CD4-positive, alpha-beta T cell treated with Interleukin-6 at 100 ng/mL for 8 hours (primary cell): ENCODE data around the gene ABO.
"Not testable (repeated sequence)": the region's sequence is repeated elsewhere in the genome, so short reads cannot be mapped to it uniquely, and the experiment has no call there.

ENCODE experiments used
- DNase-seq: peaks from one replicate; pipeline ENCODE4 v3.0.0-alpha.2; 2020; ENCODE audit warnings: mixed read lengths, low spot score

The ABO gene

GRCh38 chr9:133275105-133276000 is at the start of gene ABO:
ABO (minus strand) TSS chr9:133275201.
- DNase-seq: no peak

GRCh38 chr9:133323991-133324703 is 49.1 kb upstream of the ABO start:
- DNase-seq: no peak

GRCh38 chr9:133323211-133323610 is 48.2 kb upstream of the ABO start:
- DNase-seq: no peak

DNA sequence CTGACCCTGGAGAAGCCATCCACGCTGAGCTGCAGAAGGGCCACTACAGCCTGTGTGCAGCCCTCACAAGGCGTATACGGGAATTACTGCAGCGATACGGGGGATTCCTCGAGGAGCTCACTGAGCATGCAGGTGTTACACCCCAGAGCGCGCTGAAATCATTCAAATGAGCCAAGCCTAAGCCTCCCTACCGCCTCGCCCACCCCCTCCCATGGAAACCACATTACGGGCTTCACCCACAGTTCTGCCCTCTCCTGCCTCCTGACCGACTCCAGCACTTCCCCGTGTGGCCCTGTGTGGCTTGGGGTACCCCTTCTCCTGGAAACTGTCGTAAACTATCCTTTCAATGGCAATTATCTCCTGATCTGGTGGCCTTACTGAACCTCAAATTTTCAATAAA is 47.7 kb upstream of the ABO start:
- DNase-seq: no peak

DNA sequence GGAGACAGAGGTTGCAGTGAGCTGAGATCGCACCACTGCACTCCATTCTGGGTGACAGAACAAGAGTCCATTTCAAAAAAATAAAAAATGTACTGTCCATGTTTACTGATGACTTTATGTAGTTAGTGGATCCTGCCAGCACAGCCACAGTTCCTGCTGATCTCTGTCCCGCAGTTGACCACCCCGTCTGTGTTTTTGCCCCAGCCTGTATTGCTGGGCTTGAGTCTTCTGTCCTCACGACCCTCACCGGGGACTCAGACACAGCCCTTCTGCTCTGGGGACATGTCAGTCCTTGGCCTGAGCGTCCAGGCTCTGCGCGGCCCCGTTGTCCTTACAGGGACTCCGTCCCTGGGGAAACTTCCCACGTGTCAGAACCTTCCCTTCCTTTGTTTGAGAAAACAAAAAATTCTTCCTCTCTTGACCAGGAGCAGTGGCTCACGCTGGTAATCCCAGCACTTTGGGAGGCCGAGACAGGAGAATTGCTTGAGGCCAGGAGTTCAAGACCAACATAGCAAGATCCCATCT is 46.5 kb upstream of the ABO start:
- no peak for DNase-seq

GRCh38 chr9:133320421-133320881 is 45.5 kb upstream of the ABO start:
- DNase-seq: no peak

- not testable (repeated sequence) for DNase-seq
Measured at GRCh38 chr9:133317551-133317950, 42.5 kb upstream of the ABO start.

- no peak for DNase-seq
Measured at GRCh38 chr9:133315997-133316396, 41.0 kb upstream of the ABO start.

GRCh38 chr9:133309608-133310007 is 34.6 kb upstream of the ABO start:
- no peak for DNase-seq

- DNase-seq: no peak
Measured at GRCh38 chr9:133307301-133307700, 32.3 kb upstream of the ABO start.

- no peak for DNase-seq
Measured at GRCh38 chr9:133306242-133307204, 31.5 kb upstream of the ABO start.

- no peak for DNase-seq
Measured at GRCh38 chr9:133305731-133306130, 30.7 kb upstream of the ABO start.

- DNase-seq: no peak
Measured at GRCh38 chr9:133304477-133305377, 29.7 kb upstream of the ABO start.

DNA sequence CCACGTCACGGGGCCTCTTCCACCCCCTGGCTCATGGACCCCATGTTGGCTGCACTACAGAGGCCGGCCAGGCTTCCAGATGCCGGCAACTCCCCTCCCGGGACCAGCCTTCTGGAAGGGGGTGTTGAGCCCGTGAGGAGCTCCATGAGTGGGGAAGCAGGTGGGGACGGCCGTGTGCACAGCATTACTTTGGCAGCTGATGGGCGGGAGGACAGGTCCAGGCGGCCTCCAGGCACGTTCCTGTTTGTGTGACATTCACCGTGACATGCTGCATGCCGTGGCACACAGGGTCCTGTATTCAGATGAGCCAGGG is 29.1 kb upstream of the ABO start:
- no peak for DNase-seq

DNA sequence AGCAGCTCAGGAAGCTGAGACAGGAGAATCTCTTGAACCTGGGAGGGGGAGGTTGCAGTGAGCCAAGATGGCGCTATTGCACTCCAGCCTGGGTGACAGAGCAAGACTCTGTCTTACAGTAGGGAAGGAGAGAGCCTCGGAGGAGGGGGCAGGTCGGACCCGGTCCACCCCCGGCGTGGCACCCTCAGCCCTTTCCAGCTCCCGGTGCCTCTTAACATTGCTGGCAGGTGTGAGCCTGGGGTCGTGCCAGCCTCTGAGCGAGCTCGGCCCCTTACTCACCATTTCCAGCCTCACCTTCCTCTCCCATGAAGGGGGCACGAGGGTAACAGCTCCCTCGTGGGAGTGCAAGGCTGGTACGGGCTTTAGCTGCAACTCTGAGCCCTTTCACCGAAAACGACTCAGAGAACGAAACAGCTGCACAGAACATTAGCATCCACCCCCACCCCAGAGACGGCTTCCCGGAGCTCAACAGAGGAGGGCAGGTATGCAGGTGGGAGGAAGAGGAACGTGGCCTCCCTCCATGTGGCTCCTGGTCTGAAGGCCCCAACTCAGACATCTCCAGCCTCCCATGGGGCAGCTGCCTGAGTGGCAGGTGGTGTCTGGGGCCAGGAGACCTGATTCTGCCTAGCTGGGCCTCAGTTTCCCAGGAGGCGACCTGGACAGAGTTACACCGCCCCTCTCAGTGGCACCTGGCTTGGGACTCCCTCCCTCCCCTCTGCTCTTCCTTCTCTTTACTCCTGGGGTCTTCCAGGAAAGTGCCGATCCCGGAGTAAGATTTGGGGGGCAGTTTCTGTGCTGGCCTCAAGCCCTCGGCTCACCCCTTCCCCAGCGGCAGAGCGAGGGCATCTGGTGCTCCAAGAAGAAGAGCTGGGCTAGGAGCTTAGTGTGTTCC is 28.5 kb upstream of the ABO start:
- no peak for DNase-seq

DNA sequence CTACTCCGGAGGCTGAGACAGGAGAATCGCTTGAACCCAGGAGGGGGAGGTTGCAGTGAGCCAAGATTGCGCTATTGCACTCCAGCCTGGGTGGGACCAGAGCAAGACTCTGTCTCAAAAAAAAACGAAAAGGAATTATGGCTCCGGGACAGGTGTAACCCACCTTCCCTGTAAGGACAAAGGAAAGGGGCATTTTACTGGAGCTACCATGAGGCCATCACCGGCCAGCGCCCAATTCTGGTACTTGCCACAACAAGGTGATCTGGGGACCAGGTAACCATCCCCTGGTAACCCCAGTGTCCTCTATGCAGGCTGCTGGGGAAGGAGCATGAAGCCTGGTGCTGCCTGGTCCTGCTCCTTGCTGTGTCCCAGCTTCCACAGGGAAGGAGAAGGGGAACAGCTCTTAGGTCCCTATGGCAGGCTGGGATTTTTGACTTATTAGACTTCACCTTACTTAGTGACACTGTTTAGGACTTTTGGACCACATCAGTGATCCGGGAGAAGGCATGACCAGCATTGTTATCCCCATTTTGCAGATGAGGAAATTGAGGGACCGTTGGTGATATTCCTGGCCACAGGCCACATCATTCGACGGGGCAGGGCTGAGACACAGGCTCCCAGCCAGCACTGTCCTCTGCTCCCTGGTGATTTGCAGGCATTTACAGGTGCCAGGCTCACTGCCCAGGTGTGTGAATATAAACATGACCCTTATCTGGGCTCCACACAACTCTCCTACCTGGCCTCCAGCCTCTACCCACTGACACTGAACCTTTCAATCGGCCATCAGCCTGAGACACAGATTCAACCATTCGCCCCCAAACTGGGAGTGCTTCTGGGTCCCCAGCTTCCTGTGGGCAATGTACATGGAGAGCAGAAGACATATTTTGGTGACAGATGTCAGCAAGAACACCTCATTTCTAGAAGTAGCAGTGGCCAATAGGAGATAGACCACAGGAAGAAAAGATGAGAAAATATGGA is 26.5 kb upstream of the ABO start:
- no peak for DNase-seq

DNA sequence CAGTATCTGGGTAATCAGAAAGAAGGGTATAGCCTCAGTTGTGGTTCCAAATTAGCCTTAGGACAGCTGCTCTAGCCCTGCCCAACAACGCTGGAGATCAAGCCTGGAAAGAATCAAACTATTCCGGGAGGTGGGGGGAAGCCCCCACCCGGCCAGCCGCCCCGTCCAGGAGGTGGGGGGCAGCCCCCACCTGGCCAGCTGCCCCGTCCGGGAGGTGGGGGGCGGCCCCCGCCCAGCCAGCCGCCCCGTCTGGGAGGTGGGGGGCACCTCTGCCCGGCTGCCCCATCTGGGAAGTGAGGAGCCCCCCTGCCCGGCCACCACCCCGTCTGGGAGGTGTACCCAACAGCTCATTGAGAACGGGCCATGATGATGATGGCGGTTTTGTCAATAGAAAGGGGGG is 25.0 kb upstream of the ABO start:
- DNase-seq: not testable (repeated sequence)

GRCh38 chr9:133294257-133294656 is 19.3 kb upstream of the ABO start:
- no peak for DNase-seq
